Endothelial cell of umbilical vein (primary cell): ENCODE data around the gene HIC1. TPM values are rescaled to one million over a fixed set of nuclear protein-coding genes. Genes with fewer than 3 reads are reported as not detected.

ENCODE experiments used
- BruUV-seq: library from RNA; stranded (reverse); fragments of 400-500 nt; replicated peaks from 2 replicates; lab custom pipeline; 2021; lab: Mats Ljungman, UMichigan
- CTCF ChIA-PET: fragments of 300-600, 350-600 bp; sonication (Branson Sonifier 250); formaldehyde crosslinking; loops from one replicate; lab custom pipeline; 2021; ENCODE audit warnings: antibody characterized with exemption, inconsistent platforms; lab: Charles Lee
- POLR2A ChIA-PET: fragments of 300-600, 350-600 bp; sonication (Branson Sonifier 250); formaldehyde crosslinking; loops from one replicate; lab custom pipeline; 2021; ENCODE audit warnings: antibody characterized with exemption, inconsistent platforms; lab: Charles Lee
- DNase-seq: peaks from one replicate; pipeline ENCODE4 v3.0.0-alpha.2; 2011; ENCODE audit warnings: low read depth, low spot score
- FAIRE-seq: peaks from 2 replicates; lab custom pipeline; 2011; peaks lifted over from hg19 to GRCh38; lab: Jason Lieb, UNC
- H2AFZ ChIP-seq: 2 replicates; pipeline ENCODE4 v1.6.0; 2012; ENCODE audit warnings: low read depth, low read length, control low read depth, inconsistent platforms
- H3K27ac ChIP-seq: 2 replicates; pipeline ENCODE4 v1.5.1; 2011; ENCODE audit warnings: low read depth, mild to moderate bottlenecking, control low read depth, low read length, moderate library complexity; ENCODE audit not compliant: insufficient read depth
- H3K27me3 ChIP-seq, 2 experiments: 2 replicates each; pipeline versions ENCODE4 v1.6.0 to v1.6.1; 2011; ENCODE audit warnings: low read length in 2 of 2, mixed read lengths in 1 of 2; ENCODE audit not compliant: control insufficient read depth in 2 of 2, insufficient read depth in 2 of 2
- H3K36me3 ChIP-seq, 2 experiments: 2 replicates in 1 of 2; 3 replicates in 1 of 2; pipeline ENCODE4 v1.5.1; 2011; ENCODE audit warnings: low read length in 2 of 2, mild to moderate bottlenecking in 1 of 2, moderate library complexity in 1 of 2; ENCODE audit not compliant: control insufficient read depth in 2 of 2, insufficient read depth in 2 of 2; ENCODE audit errors: extremely low read depth in 1 of 2
- H3K4me1 ChIP-seq: 3 replicates; pipeline ENCODE4 v1.5.1; 2011; ENCODE audit warnings: mild to moderate bottlenecking, low read length; ENCODE audit not compliant: control insufficient read depth, insufficient read depth; ENCODE audit errors: extremely low read depth
- H3K4me2 ChIP-seq: 2 replicates; pipeline ENCODE4 v1.6.1; 2011; ENCODE audit warnings: low read length, control low read depth, mixed read lengths; ENCODE audit not compliant: insufficient read depth
- H3K4me3 ChIP-seq, 3 experiments: fragments of 200-600 bp in 1 of 3; sonication (generic), shearing (Covaris generic) in 1 of 3; replicated peaks in 1 of 3; 2 replicates each; pipeline ENCODE4 v1.5.1; 2011 to 2016; ENCODE audit warnings: control low read depth in 3 of 3, low read length in 3 of 3, mild to moderate bottlenecking in 2 of 3, inconsistent platforms in 1 of 3, low read depth in 1 of 3, moderate library complexity in 1 of 3; ENCODE audit not compliant: insufficient read depth in 1 of 3
- H3K79me2 ChIP-seq: 2 replicates; pipeline ENCODE4 v1.6.0; 2012; ENCODE audit warnings: low read length, inconsistent platforms; ENCODE audit not compliant: control insufficient read depth, insufficient read depth
- H3K9ac ChIP-seq: replicated peaks from 2 replicates; pipeline ENCODE3; 2011; ENCODE audit warnings: low read length, control low read depth; ENCODE audit not compliant: insufficient read depth; ENCODE audit errors: extremely low read depth
- H3K9me1 ChIP-seq: replicated peaks from 3 replicates; pipeline ENCODE4 v1.6.0; 2011; ENCODE audit warnings: mild to moderate bottlenecking, low read length; ENCODE audit not compliant: control insufficient read depth, insufficient read depth; ENCODE audit errors: extremely low read depth
- H3K9me3 ChIP-seq: replicated peaks from 2 replicates; pipeline ENCODE4 v1.5.1; 2012; ENCODE audit warnings: low read length, inconsistent platforms; ENCODE audit not compliant: control insufficient read depth, insufficient read depth
- H4K20me1 ChIP-seq: replicated peaks from 2 replicates; pipeline ENCODE3; 2011; ENCODE audit warnings: mild to moderate bottlenecking, low read length; ENCODE audit not compliant: control insufficient read depth, insufficient read depth; ENCODE audit errors: extremely low read depth
- CTCF ChIP-seq, 2 donors: IDR thresholded peaks; 1 replicate in 1 of 2; 2 replicates in 1 of 2; pipeline ENCODE4 v1.5.1; 2011; ENCODE audit warnings: low read length in 2 of 2, mild to moderate bottlenecking in 2 of 2, moderate library complexity in 2 of 2, control low read depth in 1 of 2, inconsistent platforms in 1 of 2, low read depth in 1 of 2; ENCODE audit not compliant: insufficient read depth in 1 of 2; ENCODE audit errors: extremely low read depth in 1 of 2
- EZH2 ChIP-seq: IDR thresholded peaks from 2 replicates; pipeline ENCODE4 v1.6.1; 2012; ENCODE audit warnings: borderline replicate concordance, low read depth, mild to moderate bottlenecking, moderate library complexity, low read length, inconsistent platforms; ENCODE audit not compliant: severe bottlenecking
- FOS ChIP-seq: IDR thresholded peaks from 2 replicates; pipeline ENCODE4 v1.6.1; 2011; ENCODE audit warnings: mild to moderate bottlenecking, low read length, moderate library complexity, borderline replicate concordance; ENCODE audit not compliant: insufficient read depth
- GATA2 ChIP-seq: IDR thresholded peaks from 2 replicates; pipeline ENCODE4 v1.7.0; 2011; ENCODE audit warnings: low read depth, mild to moderate bottlenecking, moderate library complexity, mixed read lengths, low read length; ENCODE audit not compliant: insufficient read length, insufficient read depth
- JUN ChIP-seq: IDR thresholded peaks from 2 replicates; pipeline ENCODE4 v1.6.1; 2011; ENCODE audit warnings: borderline replicate concordance, low read depth; ENCODE audit not compliant: insufficient read length, insufficient read depth
- POLR2A ChIP-seq: IDR thresholded peaks from 2 replicates; pipeline ENCODE4 v1.6.1; 2012; ENCODE audit warnings: low read depth, mild to moderate bottlenecking, control low read depth, low read length
- POLR2AphosphoS5 ChIP-seq: IDR thresholded peaks from 2 replicates; pipeline ENCODE4 v1.6.1; 2012; ENCODE audit warnings: low read depth, mild to moderate bottlenecking, control low read depth, low read length, moderate library complexity; ENCODE audit not compliant: insufficient read depth
- dilution Hi-C: fragments of 300-500 bp; cut with MboI; formaldehyde crosslinking; loops from one replicate; pipeline ENCODE4 v1.15.0; 2019; ENCODE audit warnings: low sequenced_read_pairs; ENCODE audit not compliant: extremely low pct_ligation_motif_present
- intact Hi-C: fragments of 100-400 bp; cut with micrococcal nuclease; formaldehyde crosslinking; loops from one replicate; pipeline ENCODE4 v1.10.0; 2022
- polyA plus RNA-seq, 4 experiments: library from polyadenylated mRNA; depleted of rRNA in 3 of 4; stranded (reverse) in 3 of 4; unstranded in 1 of 4; fragments of >200 nt; gene quantifications; 2 replicates each; pipeline versions ENCODE4 v1.2.1 to v1.2.3, GENCODE V29; 2011 to 2012; ENCODE audit warnings: missing spikeins in 1 of 4
- total RNA-seq: library from RNA; stranded (reverse); gene quantifications from 2 replicates; pipeline ENCODE4 v1.2.3, GENCODE V29; 2021
- TF ChIP-seq, protein P1 (sequence below): IDR thresholded peaks from 2 replicates; pipeline ENCODE4 v1.6.1; 2011; ENCODE audit not compliant: insufficient read depth, insufficient read length

The HIC1 gene
- total and polyA plus RNA-seq, 2 donors (not counting 3 experiments of a cell fraction or from before 2014, with no cell fraction given), result 18.2 to 35.5 TPM

GRCh38 chr17:2094891-2095535 lies 40.1 kb downstream of the HIC1 start:
- H3K79me2 ChIP-seq, result no peaks in the 10 kb centered on the region
- H3K27me3 ChIP-seq, result no peaks in the 10 kb centered on the region
- FAIRE-seq, result no peak
- H3K4me2 ChIP-seq, result no peak overlapping the region
- H3K27ac ChIP-seq, result no peak overlapping the region
- no peak overlapping the region for H2AFZ ChIP-seq
- H3K36me3 ChIP-seq, result no peaks in the 10 kb centered on the region
- TF ChIP-seq POLR2AphosphoS5, result no peak
- TF ChIP-seq CTCF (IDR thresholded peaks at IDR 0.05; ENCODE audit: extremely low read depth in 1 of 2, insufficient read depth in 1 of 2, low read depth in 1 of 2, low read length in 2 of 2), result peak; percentile 39 to 77
- intact Hi-C loops, result loop anchor here (1.0 kb wide), 1 partner anchor 149 kb away; no protein-coding TSS in a partner anchor
- dilution Hi-C loops, result no loop called here
- no peaks in the 10 kb centered on the region for H4K20me1 ChIP-seq
- no peak overlapping the region for H3K4me3 ChIP-seq
- POLR2A ChIA-PET, result no interaction called here
- CTCF ChIA-PET, result interaction anchor here (0.6 to 4.0 kb wide), 31 partner anchors 12 to 188 kb away, joined by 3 to 93 read pairs (median 6); no protein-coding TSS in a partner anchor
- H3K4me1 ChIP-seq, result peaks cover 15% of the 10 kb centered on the region
- no TSS peak for BruUV-seq
- H3K9ac ChIP-seq, result no peak overlapping the region
- no peaks in the 10 kb centered on the region for H3K9me3 ChIP-seq
- no peaks in the 10 kb centered on the region for H3K9me1 ChIP-seq
- DNase-seq, result peak; percentile 78

DNA sequence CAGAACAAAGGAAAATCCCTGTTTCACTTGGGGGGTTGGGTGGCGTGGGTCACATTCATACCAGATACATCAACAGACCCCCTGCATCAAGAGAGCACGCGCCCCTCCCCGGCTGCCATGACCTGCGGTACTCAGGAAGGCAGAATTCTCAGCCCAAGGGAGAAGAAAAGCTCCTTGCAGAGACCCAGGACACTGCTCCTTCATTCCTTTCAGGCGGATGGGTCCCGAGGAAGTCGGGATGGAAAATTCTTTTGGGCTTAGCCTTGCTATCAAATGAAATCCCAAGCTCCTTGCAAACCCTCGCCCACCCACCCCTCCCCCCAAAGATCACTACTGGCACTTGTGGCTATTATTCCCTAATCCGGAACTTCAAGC lies 40.6 kb downstream of the HIC1 start:
- Histone ChIP-seq H3K9me3 (no peaks in the 10 kb centered on the region), H3K4me2 (no peak overlapping the region), H3K27me3 (no peaks in the 10 kb centered on the region), H3K79me2 (no peaks in the 10 kb centered on the region), H3K4me1 (peaks cover 9% of the 10 kb centered on the region), H3K36me3 (no peaks in the 10 kb centered on the region), H3K9me1 (no peaks in the 10 kb centered on the region), H3K27ac (no peak overlapping the region), H3K9ac (no peak overlapping the region), H4K20me1 (no peaks in the 10 kb centered on the region), H3K4me3 (no peak overlapping the region), H2AFZ (no peak overlapping the region)
- FAIRE-seq (no peak), DNase-seq (no peak)
- dilution Hi-C loops (no loop called here), intact Hi-C loops (loop anchor here (1.0 kb wide), 1 partner anchor 149 kb away; no protein-coding TSS in a partner anchor)
- POLR2A ChIA-PET, result no interaction called here
- CTCF ChIA-PET, result interaction anchor here (0.6 to 4.0 kb wide), 25 partner anchors 27 to 187 kb away, joined by 3 to 93 read pairs (median 6); no protein-coding TSS in a partner anchor
- no peak for TF ChIP-seq FOS
- TF ChIP-seq JUN, result no peak
- no peak for TF ChIP-seq POLR2AphosphoS5
- TF ChIP-seq POLR2A, result no peak
- no peak for TF ChIP-seq EZH2
- TF ChIP-seq, protein P1, sequence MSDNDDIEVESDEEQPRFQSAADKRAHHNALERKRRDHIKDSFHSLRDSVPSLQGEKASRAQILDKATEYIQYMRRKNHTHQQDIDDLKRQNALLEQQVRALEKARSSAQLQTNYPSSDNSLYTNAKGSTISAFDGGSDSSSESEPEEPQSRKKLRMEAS, result no peak
- TF ChIP-seq GATA2, result no peak
- no TSS peak for BruUV-seq
